CD14-positive monocyte (primary cell): Measurements from ENCODE around the gene TMEM222. TPM values are rescaled to one million over a fixed set of nuclear protein-coding genes. Genes with fewer than 3 reads are reported as not detected.

ENCODE experiments used
- DNase-seq, 3 donors: peaks; one replicate each; pipeline ENCODE4 v3.0.0-alpha.2; 2011 to 2022
- H2AFZ ChIP-seq: 2 replicates; pipeline ENCODE4 v1.6.0; 2012; ENCODE audit warnings: mild to moderate bottlenecking, low read depth, low read length, inconsistent platforms; ENCODE audit not compliant: insufficient read depth, poor library complexity, severe bottlenecking
- H3K27ac ChIP-seq, 2 donors: 1 replicate in 1 of 2; 2 replicates in 1 of 2; pipeline ENCODE4 v1.5.1; 2012 to 2013; ENCODE audit warnings: low read length in 2 of 2, control low read depth in 1 of 2, inconsistent platforms in 1 of 2, low read depth in 1 of 2, mild to moderate bottlenecking in 1 of 2
- H3K27me3 ChIP-seq, 2 donors: one replicate each; pipeline versions ENCODE4 v1.6.0 to v1.6.1; 2011 to 2013; ENCODE audit warnings: low read length in 2 of 2; ENCODE audit not compliant: control insufficient read depth in 2 of 2, insufficient read depth in 2 of 2
- H3K36me3 ChIP-seq, 2 donors: replicated peaks in 1 of 2; 1 replicate in 1 of 2; 2 replicates in 1 of 2; pipeline versions ENCODE4 v1.5.1 to v1.6.1; 2012 to 2013; ENCODE audit warnings: low read length in 2 of 2, control low read depth in 1 of 2, inconsistent platforms in 1 of 2, mild to moderate bottlenecking in 1 of 2; ENCODE audit not compliant: insufficient read depth in 2 of 2, control insufficient read depth in 1 of 2
- H3K4me1 ChIP-seq, 2 donors: 1 replicate in 1 of 2; 2 replicates in 1 of 2; pipeline versions ENCODE4 v1.5.1 to v1.6.1; 2012 to 2013; ENCODE audit warnings: low read length in 2 of 2, control low read depth in 1 of 2, inconsistent platforms in 1 of 2, mild to moderate bottlenecking in 1 of 2, moderate library complexity in 1 of 2; ENCODE audit not compliant: insufficient read depth in 2 of 2, control insufficient read depth in 1 of 2
- H3K4me2 ChIP-seq: replicated peaks from 2 replicates; pipeline ENCODE3; 2012; ENCODE audit warnings: low read length, moderate library complexity, mild to moderate bottlenecking; ENCODE audit not compliant: poor library complexity, severe bottlenecking; ENCODE audit errors: extremely low read depth
- H3K4me3 ChIP-seq, 3 experiments: fragments of 200-600 bp in 1 of 3; sonication (generic) in 1 of 3; replicated peaks in 1 of 3; 1 replicate in 2 of 3; 2 replicates in 1 of 3; pipeline ENCODE4 v1.5.1; 2011 to 2013; ENCODE audit warnings: low read length in 3 of 3, mild to moderate bottlenecking in 3 of 3, control low read depth in 2 of 3, low read depth in 2 of 3, inconsistent platforms in 1 of 3, moderate library complexity in 1 of 3
- H3K79me2 ChIP-seq: 2 replicates; pipeline ENCODE4 v1.6.0; 2012; ENCODE audit warnings: mild to moderate bottlenecking, control low read depth, inconsistent platforms, low read length, moderate library complexity; ENCODE audit not compliant: insufficient read depth
- H3K9ac ChIP-seq: 2 replicates; pipeline ENCODE4 v1.6.0; 2017; ENCODE audit warnings: low read length, mild to moderate bottlenecking; ENCODE audit not compliant: insufficient read depth, poor library complexity, severe bottlenecking
- H3K9me3 ChIP-seq, 2 donors: replicated peaks in 1 of 2; 1 replicate in 1 of 2; 2 replicates in 1 of 2; pipeline versions ENCODE4 v1.5.1 to v1.6.1; 2012 to 2013; ENCODE audit warnings: low read length in 2 of 2, control low read depth in 1 of 2; ENCODE audit not compliant: control insufficient read depth in 1 of 2, insufficient read depth in 1 of 2
- H4K20me1 ChIP-seq: 2 replicates; pipeline ENCODE4 v1.6.0; 2012; ENCODE audit warnings: mild to moderate bottlenecking, low read length, control low read depth, moderate library complexity; ENCODE audit not compliant: insufficient read depth
- H3K27ac Mint-ChIP-seq, 7 donors: one replicate each; pipeline ENCODE4 v1.8.0; 2020; ENCODE audit warnings: mild to moderate bottlenecking in 7 of 7, mixed read lengths in 7 of 7, moderate library complexity in 6 of 7, inconsistent platforms in 2 of 7
- H3K27me3 Mint-ChIP-seq, 3 donors: one replicate each; pipeline ENCODE4 v1.8.0; 2021 to 2022; ENCODE audit warnings: low read depth in 3 of 3, mild to moderate bottlenecking in 3 of 3, mixed read lengths in 3 of 3, moderate library complexity in 3 of 3, inconsistent platforms in 1 of 3
- H3K36me3 Mint-ChIP-seq, 2 donors: one replicate each; pipeline ENCODE4 v1.8.0; 2020; ENCODE audit warnings: mixed read lengths in 2 of 2, inconsistent platforms in 1 of 2, mild to moderate bottlenecking in 1 of 2
- H3K4me1 Mint-ChIP-seq: one replicate; pipeline ENCODE4 v1.8.0; 2020; ENCODE audit warnings: mild to moderate bottlenecking, mixed read lengths
- H3K4me3 Mint-ChIP-seq, 2 donors: one replicate each; pipeline ENCODE4 v1.8.0; 2020; ENCODE audit warnings: mild to moderate bottlenecking in 2 of 2, mixed read lengths in 2 of 2, moderate library complexity in 1 of 2
- H3K9me3 Mint-ChIP-seq, 7 donors: one replicate each; pipeline ENCODE4 v1.8.0; 2020 to 2022; ENCODE audit warnings: mixed read lengths in 7 of 7, mild to moderate bottlenecking in 6 of 7, moderate library complexity in 6 of 7, inconsistent platforms in 2 of 7
- CTCF ChIP-seq: fragments of 200-600 bp; IDR thresholded peaks from one replicate; pipeline ENCODE4 v1.8.0; 2022; ENCODE audit warnings: antibody characterized with exemption, mild to moderate bottlenecking
- WGBS: methylation state at CpG from one replicate; pipeline ENCODE4 v1.1.5; 2013; ENCODE audit warnings: missing lambda C conversion rate; ENCODE audit not compliant: insufficient coverage; 5-methylcytosine and 5-hydroxymethylcytosine counted together
- intact Hi-C, 2 donors: fragments of 100-400 bp; cut with micrococcal nuclease; formaldehyde crosslinking; loops; one replicate each; pipeline versions ENCODE4 v1.15.0 to v1.15.1; 2023
- polyA plus RNA-seq, 3 donors: library from polyadenylated mRNA; depleted of rRNA in 1 of 3; unstranded in 2 of 3; stranded (reverse) in 1 of 3; fragments of 300-500 nt in 2 of 3; fragments of >200 nt in 1 of 3; fragmentation: Illumina TruSeq in 2 of 3; gene quantifications; 1 replicate in 2 of 3; 2 replicates in 1 of 3; pipeline ENCODE4 v1.2.3, GENCODE V29; 2012 to 2021

TMEM222 gene
- polyA plus RNA-seq, 3 donors, result 23.2 to 29.0 (median 24.6) TPM

- Histone ChIP-seq H3K9me3 (no peaks in the 10 kb centered on the region), H3K27ac (peak overlapping the region in 1 of 2 donors; percentile 51), H3K36me3 (peaks cover 46 to 79% of the 10 kb centered on the region in 2 donors), H3K9ac (no peak overlapping the region), H3K4me1 (peaks cover 11 to 13% of the 10 kb centered on the region in 2 donors), H2AFZ (no peak overlapping the region), H3K4me3 (no peak overlapping the region), H3K4me2 (no peak overlapping the region), H3K27me3 (no peaks in the 10 kb centered on the region), H4K20me1 (peaks cover 45% of the 10 kb centered on the region), H3K79me2 (peaks cover 74% of the 10 kb centered on the region)
- H3K36me3 Mint-ChIP-seq, result peaks cover 49 to 78% of the 10 kb centered on the region in 2 donors
- H3K27me3 Mint-ChIP-seq, result peaks cover 0 to 1% (median 0%) of the 10 kb centered on the region in 3 donors
- no peak for TF ChIP-seq CTCF
- no peak overlapping the region for H3K4me3 Mint-ChIP-seq
- peaks cover 28% of the 10 kb centered on the region for H3K4me1 Mint-ChIP-seq
- peaks cover 0 to 2% (median 0%) of the 10 kb centered on the region in 7 donors for H3K9me3 Mint-ChIP-seq
- 95% methylated on average over 5 of the region's 5 CpGs for WGBS
- no peak for DNase-seq
- peak overlapping the region in 2 of 7 donors; percentile 12 to 37 for H3K27ac Mint-ChIP-seq
- intact Hi-C loops, result loop anchor here in 1 of 2 donors (10.0 kb wide), 1 partner anchor 337 kb away; no protein-coding TSS in a partner anchor
These were observed 6.0 kb downstream of the TMEM222 start for GRCh38 chr1:27327964-27328363.

DNA sequence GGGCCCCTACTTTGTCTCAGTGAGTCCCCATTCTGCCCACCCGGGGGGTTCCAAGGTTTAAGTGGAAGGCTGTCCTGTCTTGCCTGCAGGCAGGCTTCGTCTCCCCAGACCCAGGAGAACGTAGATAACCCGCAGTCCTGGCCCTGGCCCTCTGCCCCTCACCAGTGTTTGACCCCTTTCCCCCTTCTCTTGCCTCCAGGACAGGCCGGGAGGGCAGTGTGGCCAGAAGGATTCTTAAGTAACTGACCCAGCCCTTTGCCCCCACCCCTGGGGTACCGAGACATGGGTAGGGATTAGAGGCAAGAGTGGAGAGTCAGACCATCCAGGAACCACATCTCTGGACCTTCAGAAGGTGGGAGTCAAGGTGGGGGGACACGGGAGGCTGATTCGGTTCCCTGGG lies 8.8 kb downstream of the TMEM222 start:
- peaks cover 0 to 2% (median 0%) of the 10 kb centered on the region in 7 donors for H3K9me3 Mint-ChIP-seq

More for the DNA sequence above, 8.8 kb downstream of the TMEM222 start:
- Mint-ChIP-seq H3K4me1 (peaks cover 13% of the 10 kb centered on the region), H3K4me3 (no peak overlapping the region), H3K27me3 (peaks cover 0 to 1% (median 0%) of the 10 kb centered on the region in 3 donors), H3K27ac (peak overlapping the region in 4 of 7 donors; percentile 4 to 48 (median 29)), H3K36me3 (peaks cover 60 to 87% of the 10 kb centered on the region in 2 donors)
- Histone ChIP-seq H3K4me3 (no peak overlapping the region), H3K9me3 (no peaks in the 10 kb centered on the region), H3K36me3 (peaks cover 63 to 88% of the 10 kb centered on the region in 2 donors), H4K20me1 (peaks cover 45% of the 10 kb centered on the region), H2AFZ (no peak overlapping the region), H3K4me1 (peaks cover 4 to 6% of the 10 kb centered on the region in 2 donors), H3K27me3 (no peaks in the 10 kb centered on the region), H3K4me2 (no peak overlapping the region), H3K9ac (no peak overlapping the region), H3K27ac (no peak overlapping the region), H3K79me2 (peaks cover 46% of the 10 kb centered on the region)
- no peak for TF ChIP-seq CTCF
- WGBS, result 96% methylated on average over 7 of the region's 8 CpGs
- intact Hi-C loops, result no loop called here
- DNase-seq, result no peak
